Mononuclear cell (primary cell): Measurements from ENCODE around the gene MDH1B. TPM values are rescaled to one million over a fixed set of nuclear protein-coding genes. Genes with fewer than 3 reads are reported as not detected.

Source experiments
- H3K27me3 ChIP-seq: 2 replicates; pipeline ENCODE4 v1.6.0; 2011; ENCODE audit warnings: low read length, control low read depth; ENCODE audit not compliant: insufficient read depth
- H3K4me1 ChIP-seq: 2 replicates; pipeline ENCODE4 v1.5.1; 2011; ENCODE audit warnings: mild to moderate bottlenecking, low read length, control low read depth; ENCODE audit not compliant: insufficient read depth
- H3K4me3 ChIP-seq: 2 replicates; pipeline ENCODE4 v1.5.1; 2011; ENCODE audit warnings: mild to moderate bottlenecking, low read length, moderate library complexity
- H3K9me3 ChIP-seq: 2 replicates; pipeline ENCODE4 v1.5.1; 2011; ENCODE audit warnings: low read depth, mild to moderate bottlenecking, control low read depth, low read length
- total RNA-seq: library from RNA; depleted of rRNA; stranded (reverse); fragments of >200 nt; gene quantifications from one replicate; pipeline ENCODE4 v1.2.3, GENCODE V29; 2012

MDH1B gene
- total RNA-seq, 1 donor = not detected

GRCh38 chr2:206688990-206689389 is 76.1 kb downstream of the MDH1B start:
- Histone ChIP-seq H3K9me3 (no peaks in the 10 kb centered on the region), H3K4me1 (no peaks in the 10 kb centered on the region), H3K27me3 (no peaks in the 10 kb centered on the region), H3K4me3 (no peak overlapping the region)

- no peaks in the 10 kb centered on the region for H3K9me3 ChIP-seq
- no peaks in the 10 kb centered on the region for H3K4me1 ChIP-seq
- no peaks in the 10 kb centered on the region for H3K27me3 ChIP-seq
- no peak overlapping the region for H3K4me3 ChIP-seq
These were observed 76.7 kb downstream of the MDH1B start for GRCh38 chr2:206688453-206688852.

Other genes with a start within 250 kb of the MDH1B start
- gene FAM237A, start 122.8 kb downstream of the MDH1B start, total RNA-seq = not detected
- 0.31 TPM for gene DYTN, start 46.9 kb downstream of the MDH1B start, total RNA-seq
- 38.7 TPM for gene FASTKD2, start 278 bp upstream of the MDH1B start, total RNA-seq
- 0.21 TPM for gene CPO, start 174.2 kb upstream of the MDH1B start, total RNA-seq